Smooth muscle cell (in vitro differentiated cells): ENCODE results near the gene ATF6. TPM values are rescaled to one million over a fixed set of nuclear protein-coding genes. Genes with fewer than 3 reads are reported as not detected.
A peak's percentile ranks its signal among the peaks of the same experiment; 100 is the strongest.

Experiments
- DNase-seq: peaks from one replicate; lab custom pipeline; 2025; ENCODE audit not compliant: unreplicated experiment; lab: John Stamatoyannopoulos, UW
- H2AFZ ChIP-seq: fragments of 200-600 bp; sonication (generic); 2 replicates; pipeline ENCODE4 v1.6.0; 2016; ENCODE audit warnings: antibody characterized with exemption, low read depth, mild to moderate bottlenecking
- H3F3A ChIP-seq: fragments of 200-600 bp; sonication (generic); 2 replicates; pipeline ENCODE4 v1.6.0; 2017; ENCODE audit warnings: antibody characterized with exemption, low read depth
- H3K27ac ChIP-seq: fragments of 200-600 bp; sonication (generic); 2 replicates; pipeline ENCODE4 v1.5.1; 2016; ENCODE audit warnings: low read depth, mild to moderate bottlenecking
- H3K27me3 ChIP-seq: fragments of 200-600 bp; sonication (generic); 2 replicates; pipeline ENCODE4 v1.6.1; 2016; ENCODE audit warnings: low read depth, mild to moderate bottlenecking
- H3K36me3 ChIP-seq: fragments of 200-600 bp; sonication (generic); 2 replicates; pipeline ENCODE4 v1.5.1; 2016; ENCODE audit warnings: low read depth
- H3K4me1 ChIP-seq: fragments of 200-600 bp; sonication (generic); 2 replicates; pipeline ENCODE4 v1.5.1; 2016; ENCODE audit warnings: low read depth
- H3K4me2 ChIP-seq: fragments of 200-600 bp; sonication (generic); 2 replicates; pipeline ENCODE4 v1.6.0; 2016; ENCODE audit warnings: mild to moderate bottlenecking
- H3K4me3 ChIP-seq: fragments of 200-600 bp; sonication (generic); 2 replicates; pipeline ENCODE4 v1.5.1; 2016; ENCODE audit warnings: mild to moderate bottlenecking
- H3K79me2 ChIP-seq: fragments of 200-600 bp; sonication (generic); 2 replicates; pipeline ENCODE4 v1.6.0; 2016; ENCODE audit warnings: low read depth, mild to moderate bottlenecking
- H3K9ac ChIP-seq: fragments of 200-600 bp; sonication (generic); 2 replicates; pipeline ENCODE4 v1.6.0; 2016; ENCODE audit warnings: low read depth
- H3K9me3 ChIP-seq: fragments of 200-600 bp; sonication (generic); replicated peaks from 2 replicates; pipeline ENCODE4 v1.5.1; 2016; ENCODE audit warnings: low read depth
- H4K20me1 ChIP-seq: fragments of 200-600 bp; sonication (generic); 2 replicates; pipeline ENCODE4 v1.6.0; 2016; ENCODE audit warnings: low read depth
- CTCF ChIP-seq: fragments of 200-600 bp; sonication (generic); IDR thresholded peaks from 2 replicates; pipeline ENCODE4 v1.5.1; 2017; ENCODE audit warnings: borderline replicate concordance, mild to moderate bottlenecking, antibody characterized with exemption; ENCODE audit not compliant: insufficient read depth, poor library complexity, severe bottlenecking
- WGBS: methylation state at CpG from one replicate; pipeline ENCODE4 v1.1.7; 2016; ENCODE audit warnings: low lambda C conversion rate; 5-methylcytosine and 5-hydroxymethylcytosine counted together
- polyA plus RNA-seq: library from polyadenylated mRNA; unstranded; fragments of >200 nt; fragmentation: Nextera tagmentation; extraction: Ambion mirVana; gene quantifications from 2 replicates; pipeline ENCODE4 v1.2.1, GENCODE V29; 2016
- total RNA-seq: library from RNA; depleted of rRNA; stranded (reverse); fragments of >200 nt; gene quantifications from 2 replicates; pipeline ENCODE4 v1.2.3, GENCODE V29; 2014

Gene ATF6
- total and polyA plus RNA-seq, 2 experiments from 2014 or later = 7.8 to 22.9 TPM

- Histone ChIP-seq H3K4me2 (peak overlapping the region; percentile 62), H3K27me3 (no peaks in the 10 kb centered on the region), H3K4me1 (peaks cover 3% of the 10 kb centered on the region), H3F3A (peaks cover 17% of the 10 kb centered on the region), H4K20me1 (no peaks in the 10 kb centered on the region), H3K9me3 (no peaks in the 10 kb centered on the region), H3K27ac (peak overlapping the region; percentile 82), H3K4me3 (no peak overlapping the region), H3K79me2 (no peaks in the 10 kb centered on the region), H2AFZ (no peak overlapping the region), H3K9ac (no peak overlapping the region), H3K36me3 (no peaks in the 10 kb centered on the region)
- no peak for DNase-seq
- TF ChIP-seq CTCF = no peak
- 0% methylated on average over 1 of the region's 1 CpG for WGBS
These were observed 32.6 kb upstream of the ATF6 start for GRCh38 chr1:161733526-161733925.

- Histone ChIP-seq H3K79me2 (no peaks in the 10 kb centered on the region), H3F3A (peaks cover 17% of the 10 kb centered on the region), H3K9me3 (no peaks in the 10 kb centered on the region), H4K20me1 (no peaks in the 10 kb centered on the region), H3K9ac (no peak overlapping the region), H3K36me3 (no peaks in the 10 kb centered on the region), H3K27me3 (no peaks in the 10 kb centered on the region), H3K4me2 (no peak overlapping the region), H2AFZ (no peak overlapping the region), H3K4me3 (no peak overlapping the region), H3K27ac (no peak overlapping the region), H3K4me1 (peaks cover 3% of the 10 kb centered on the region)
- TF ChIP-seq CTCF = no peak
- no peak for DNase-seq
- 92% methylated on average over 3 of the region's 3 CpGs for WGBS
These were observed 30.3 kb upstream of the ATF6 start for GRCh38 chr1:161735837-161736236.

GRCh38 chr1:161736335-161736969 is 29.7 kb upstream of the ATF6 start:
- Histone ChIP-seq H3K4me2 (no peak overlapping the region), H3K27ac (no peak overlapping the region), H3K4me1 (peaks cover 3% of the 10 kb centered on the region), H3K4me3 (no peak overlapping the region), H2AFZ (no peak overlapping the region), H3K9me3 (no peaks in the 10 kb centered on the region), H3K36me3 (no peaks in the 10 kb centered on the region), H3K27me3 (no peaks in the 10 kb centered on the region), H3K9ac (no peak overlapping the region), H3F3A (peaks cover 15% of the 10 kb centered on the region), H4K20me1 (no peaks in the 10 kb centered on the region), H3K79me2 (no peaks in the 10 kb centered on the region)
- DNase-seq = no peak
- TF ChIP-seq CTCF = no peak
- WGBS = 46% methylated on average over 4 of the region's 4 CpGs

GRCh38 chr1:161737625-161738024 is 28.5 kb upstream of the ATF6 start:
- Histone ChIP-seq H2AFZ (no peak overlapping the region), H3K27me3 (no peaks in the 10 kb centered on the region), H3K27ac (no peak overlapping the region), H3K4me1 (peaks cover 3% of the 10 kb centered on the region), H3F3A (peaks cover 3% of the 10 kb centered on the region), H4K20me1 (no peaks in the 10 kb centered on the region), H3K9me3 (no peaks in the 10 kb centered on the region), H3K36me3 (no peaks in the 10 kb centered on the region), H3K4me3 (no peak overlapping the region), H3K9ac (no peak overlapping the region), H3K79me2 (no peaks in the 10 kb centered on the region), H3K4me2 (no peak overlapping the region)
- WGBS = 53% methylated on average over 2 of the region's 2 CpGs
- no peak for TF ChIP-seq CTCF
- DNase-seq = no peak
